Measurements from ENCODE around the gene STK24.

Gene STK24

DNA sequence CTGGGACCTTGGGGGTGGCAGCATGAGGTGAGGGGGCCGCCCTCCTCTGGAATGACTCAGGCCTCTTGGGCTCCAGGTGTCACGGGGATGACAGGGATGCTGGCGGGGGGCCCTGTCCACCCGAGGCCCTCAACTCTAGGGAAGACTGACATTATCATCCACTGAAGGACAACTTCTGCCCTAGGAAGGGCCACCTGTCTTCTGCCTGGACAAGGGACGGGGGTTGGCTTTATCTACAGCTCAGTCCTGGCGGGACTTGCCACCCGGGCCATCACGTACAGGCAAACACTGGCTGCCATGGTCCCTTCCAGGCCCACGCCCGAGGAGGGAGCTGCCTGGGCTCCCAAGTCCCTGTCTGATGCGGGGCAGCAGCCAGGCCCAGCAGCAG is 130.7 kb downstream of the STK24 start:
- DNase-seq: no peak

GRCh38 chr13:98445340-98446233 is 131.3 kb downstream of the STK24 start:
- peak; percentile 22 for DNase-seq

DNA sequence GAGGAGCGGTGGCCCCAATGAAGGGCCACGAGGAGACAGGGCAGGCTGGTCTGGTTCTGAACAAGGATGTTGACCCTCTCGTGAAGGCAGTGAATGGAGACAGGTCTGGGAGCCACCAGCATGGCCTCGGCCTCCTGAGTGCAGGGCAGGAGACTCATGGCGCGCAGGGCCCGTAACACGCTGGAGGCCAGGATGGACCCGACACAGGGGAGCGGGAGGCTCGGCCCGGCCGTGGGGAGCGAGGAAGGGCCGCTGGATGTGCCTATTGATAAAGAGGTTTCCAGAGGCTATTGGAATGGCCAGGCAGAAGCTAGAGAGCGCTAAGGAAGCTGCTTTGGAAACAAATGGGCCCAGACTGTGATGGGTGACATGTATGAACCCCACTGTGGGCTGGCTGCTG is 132.5 kb downstream of the STK24 start:
- DNase-seq: no peak

DNA sequence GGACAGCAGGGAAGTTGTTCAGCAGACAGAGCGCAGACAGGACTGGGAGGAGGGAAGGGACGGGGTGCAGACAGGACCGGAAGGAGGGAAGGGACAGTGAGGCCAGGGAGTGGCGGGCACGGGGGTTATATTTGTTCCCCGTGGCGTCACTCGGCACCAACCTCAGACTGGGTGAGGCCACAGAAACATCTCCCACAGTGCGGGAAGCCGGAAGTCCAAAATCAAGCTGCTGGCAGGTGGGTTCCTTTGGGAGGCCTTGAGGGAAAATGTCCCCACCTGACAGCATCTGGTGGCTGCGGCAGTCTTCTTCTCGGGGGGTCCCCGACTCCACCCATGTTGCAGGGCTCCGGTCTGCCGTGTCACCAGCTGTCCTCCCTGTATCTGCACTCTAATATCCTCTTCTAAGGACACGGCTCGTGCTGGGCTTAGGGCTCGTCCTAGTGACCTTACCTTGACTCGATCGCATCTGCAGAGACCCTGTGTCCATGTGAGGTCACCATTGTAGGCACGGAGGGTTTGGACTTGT is 133.0 kb downstream of the STK24 start:
- no peak for DNase-seq

DNA sequence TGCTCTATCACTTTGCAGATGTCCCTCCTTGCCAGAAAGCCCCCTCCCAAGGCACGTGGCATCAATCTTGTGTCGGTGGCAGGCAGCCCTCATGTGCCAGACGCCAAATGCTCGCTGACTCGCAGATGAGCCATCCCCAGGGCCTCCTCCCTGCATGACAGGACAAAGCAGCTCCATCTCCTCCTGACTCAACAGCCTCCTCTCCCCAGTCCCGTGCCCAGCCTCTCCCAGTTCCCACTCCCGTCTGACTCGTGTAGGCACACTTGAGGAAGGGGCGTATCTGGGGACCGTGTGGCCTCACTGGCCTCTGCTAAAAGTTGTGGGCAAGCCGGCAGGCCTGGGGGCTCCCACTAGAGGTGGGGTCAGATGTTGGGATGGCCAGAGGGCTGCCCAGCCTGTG is 133.6 kb downstream of the STK24 start:
- DNase-seq: no peak

- DNase-seq: no peak
These were observed 134.3 kb downstream of the STK24 start for GRCh38 chr13:98442391-98443230.

DNA sequence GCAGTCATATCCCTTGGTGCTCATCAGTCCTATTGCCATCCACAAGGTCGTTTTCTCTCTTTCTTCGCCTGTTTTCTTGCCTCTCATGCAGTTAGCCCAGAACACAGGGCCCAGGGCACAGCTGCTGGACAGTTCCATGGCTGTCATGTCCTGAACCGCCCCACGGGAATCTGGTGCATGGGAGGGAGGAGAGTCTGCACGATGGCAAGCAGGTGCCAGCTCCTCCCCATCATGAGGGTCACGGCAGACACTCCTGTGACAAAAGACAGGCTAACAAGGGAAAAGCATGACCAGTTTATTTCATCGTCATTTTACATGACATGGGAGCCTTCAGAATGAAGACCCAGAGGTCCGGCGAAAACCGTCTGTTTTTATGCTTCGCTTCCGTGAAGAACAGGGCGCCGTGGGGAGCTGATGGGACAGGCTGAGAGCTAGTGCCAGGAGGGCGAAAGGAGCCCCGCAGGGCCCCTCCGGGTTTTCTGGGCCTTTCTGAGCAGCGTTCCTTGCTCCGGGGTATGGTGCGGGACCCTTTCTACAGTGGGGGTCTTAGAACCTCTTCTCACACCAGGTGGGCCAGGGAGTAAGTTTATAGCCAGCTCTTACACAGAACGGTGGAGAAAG is 135.7 kb downstream of the STK24 start:
- DNase-seq: no peak

GRCh38 chr13:98440390-98441055 is 136.4 kb downstream of the STK24 start:
- DNase-seq: no peak

- DNase-seq: no peak
These were observed 137.0 kb downstream of the STK24 start for GRCh38 chr13:98439896-98440295.

DNA sequence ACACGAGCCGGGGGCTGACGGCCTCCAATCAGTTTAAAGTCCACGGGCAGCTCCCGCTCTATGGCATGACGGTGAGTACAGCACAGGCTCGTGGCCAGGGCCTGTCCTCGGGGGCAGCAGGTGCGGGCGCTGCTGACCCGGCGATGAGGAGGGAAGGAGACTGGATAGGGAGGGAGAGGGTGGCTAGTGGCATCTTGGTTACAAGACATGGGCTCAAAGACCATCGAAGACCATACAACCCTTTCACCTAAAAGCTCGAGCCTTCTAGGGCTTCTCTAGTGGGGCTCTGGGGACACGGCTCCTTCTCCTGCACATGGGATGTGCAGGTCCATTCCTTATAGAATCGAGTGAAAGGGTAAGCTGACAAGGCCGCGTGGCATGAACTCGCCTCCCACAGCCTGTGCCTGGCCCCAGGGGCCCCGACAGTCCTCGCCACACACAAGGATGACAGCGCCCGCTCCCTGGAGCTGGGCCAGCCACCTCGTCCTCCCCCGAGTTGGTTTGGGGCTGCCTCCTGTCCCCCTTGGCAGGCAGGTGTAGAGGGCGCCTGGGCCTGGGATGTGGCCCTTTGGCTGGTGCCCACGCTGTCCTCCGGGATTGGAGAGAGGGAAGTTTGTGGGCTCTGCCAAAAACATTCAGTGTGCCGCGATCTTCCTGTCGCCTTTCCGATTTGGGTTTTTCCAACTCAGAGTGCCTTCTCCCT is 137.6 kb downstream of the STK24 start:
- DNase-seq: no peak

GRCh38 chr13:98438246-98439125 is 138.4 kb downstream of the STK24 start:
- no peak for DNase-seq

GRCh38 chr13:98436233-98436910 is 140.5 kb downstream of the STK24 start:
- DNase-seq: no peak

- DNase-seq: no peak
These were observed 141.5 kb downstream of the STK24 start for GRCh38 chr13:98435376-98435775.

DNA sequence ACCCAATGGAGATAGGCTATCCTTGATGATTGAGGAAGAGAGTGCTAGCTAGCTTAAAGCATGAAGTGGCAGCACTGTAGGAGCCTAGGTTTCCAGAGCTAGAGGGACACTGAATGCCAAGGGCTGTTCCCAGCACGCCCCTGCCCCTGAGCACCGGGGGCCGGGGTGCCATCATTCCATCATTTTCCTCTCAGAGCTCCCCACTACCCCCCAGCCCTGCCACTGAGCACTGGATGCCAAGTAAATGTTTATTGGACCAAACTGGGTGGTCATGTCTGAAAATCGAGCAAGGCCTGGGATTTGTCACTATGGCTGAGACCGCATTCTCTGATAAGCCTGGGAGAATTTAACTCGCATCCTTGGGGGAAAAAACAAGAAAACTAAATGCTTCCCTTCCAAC is 142.8 kb downstream of the STK24 start:
- no peak for DNase-seq

DNA sequence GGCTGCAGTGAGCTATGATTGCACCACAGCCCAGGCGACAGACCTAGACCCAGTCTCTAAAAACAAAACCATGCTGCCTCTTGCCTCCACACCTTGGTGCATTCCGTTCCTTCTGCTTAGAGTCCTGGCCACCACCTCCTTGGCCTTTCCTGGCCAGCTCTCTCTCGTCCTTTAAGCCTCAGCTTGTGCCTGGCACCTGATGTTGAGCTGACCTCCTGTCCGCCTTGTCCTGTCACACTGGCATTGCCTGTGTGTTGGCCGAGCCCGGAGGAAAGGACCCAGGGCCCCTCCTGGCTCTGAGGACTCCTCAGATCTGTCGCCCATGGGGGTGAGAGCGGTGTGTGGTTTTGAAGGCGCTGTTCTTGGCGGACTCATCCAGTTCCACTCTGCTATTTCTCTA is 143.3 kb downstream of the STK24 start:
- no peak for DNase-seq

DNA sequence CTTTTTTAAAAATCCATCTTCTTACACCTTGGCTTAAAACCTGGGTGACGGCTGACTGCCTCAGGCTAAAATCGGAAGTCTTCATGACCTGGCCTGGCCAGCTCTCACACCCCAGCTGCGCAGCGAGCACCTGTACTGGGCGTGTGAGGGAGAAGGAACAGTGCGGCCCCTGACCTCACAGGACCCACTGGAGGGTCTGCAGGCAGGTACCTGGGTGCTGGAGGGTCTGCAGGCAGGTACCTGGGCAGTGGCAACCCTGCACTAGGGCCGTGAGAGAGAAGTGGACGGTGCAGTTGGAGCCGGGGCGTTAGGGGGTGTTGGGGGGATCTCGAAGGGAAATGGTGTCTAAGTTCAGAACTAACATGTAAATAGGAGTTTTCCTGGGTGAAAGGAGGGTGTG is 144.3 kb downstream of the STK24 start:
- no peak for DNase-seq

- DNase-seq: no peak
These were observed 146.8 kb downstream of the STK24 start for GRCh38 chr13:98429977-98430736.

DNA sequence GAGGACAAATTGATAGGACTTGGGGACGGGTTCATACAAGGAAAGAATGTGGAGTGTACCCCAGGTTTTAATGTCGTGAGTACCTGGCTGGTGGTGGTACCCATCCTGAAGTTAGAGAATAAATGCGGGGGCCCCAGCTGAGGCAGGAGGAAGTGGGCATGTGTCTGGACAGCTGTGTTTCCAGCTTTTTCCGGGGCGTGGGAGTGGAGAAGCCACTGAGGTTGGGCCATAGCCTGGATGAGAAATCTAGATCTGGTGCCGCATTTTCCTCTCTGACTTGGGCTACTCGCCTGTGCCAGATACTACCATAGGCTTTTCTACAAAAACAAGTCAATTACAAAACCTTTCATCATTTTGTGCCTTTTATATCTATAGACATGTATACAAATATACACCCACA is 147.4 kb downstream of the STK24 start:
- no peak for DNase-seq

GRCh38 chr13:98429081-98429480 is 147.8 kb downstream of the STK24 start:
- no peak for DNase-seq
